ENCODE measurements around the gene RABGEF1. TPM values are rescaled to one million over a fixed set of nuclear protein-coding genes. Genes with fewer than 3 reads are reported as not detected.

The RABGEF1 gene
- total and polyA plus RNA-seq, 9 of the 15 experiments (the other 6 are each of a cell fraction or from before 2014, with no cell fraction given): 7.0 to 29.3 (median 20.5) TPM

DNA sequence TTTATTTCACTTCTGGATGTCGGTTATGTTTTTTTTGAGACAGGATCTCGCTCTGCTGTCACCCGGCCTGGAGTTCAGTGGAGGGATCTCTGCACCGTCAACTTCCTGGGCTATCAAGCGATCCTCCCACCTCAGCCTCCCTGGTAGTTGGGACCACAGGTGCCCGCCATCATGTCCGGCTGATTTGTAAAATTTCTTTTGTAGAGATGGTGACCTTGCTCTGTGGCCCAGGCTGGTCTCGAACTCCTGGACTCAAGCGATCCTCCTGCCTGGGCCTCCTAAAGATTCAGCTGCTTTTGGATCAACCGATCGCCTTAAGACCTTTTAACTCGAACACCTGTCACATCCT lies 606 bp upstream of the RABGEF1 start:
- Histone ChIP-seq H3K4me2 (ENCODE audit: insufficient read depth, low read length) (peak overlapping the region; percentile 81), H4K20me1 (replicated peaks; ENCODE audit: control insufficient read depth, insufficient read depth, low read length) (no peaks in the 10 kb centered on the region), H3K27me3 (ENCODE audit: control insufficient read depth in 2 of 2, insufficient read depth in 2 of 2, low read length in 2 of 2) (no peaks in the 10 kb centered on the region), H3K9me1 (ENCODE audit: control insufficient read depth, insufficient read depth, low read length) (no peaks in the 10 kb centered on the region), H3K36me3 (ENCODE audit: control insufficient read depth, insufficient read depth, low read length) (peaks cover 4% of the 10 kb centered on the region; the same call in 2 of the 3 replicates), H3K9me3 (replicated peaks; ENCODE audit: control insufficient read depth, insufficient read depth, low read depth, low read length) (peaks cover 5% of the 10 kb centered on the region; the same call in 1 of the 2 replicates), H3K4me1 (replicated peaks in 1 of 2; ENCODE audit: control insufficient read depth in 2 of 2, insufficient read depth in 2 of 2, low read length in 2 of 2) (peaks cover 2 to 32% of the 10 kb centered on the region in 2 experiments; a peak in 3 of 5 replicates), H3K4me3 (peak overlapping the region; percentile 72), H3K79me2 (ENCODE audit: control insufficient read depth, insufficient read depth, low read length) (peaks cover 50% of the 10 kb centered on the region), H2AFZ (ENCODE audit: low read depth, low read length) (peak overlapping the region; percentile 68), H3K27ac (ENCODE audit: extremely low read depth, low read depth, low read length) (peak overlapping the region; percentile 80), H3K9ac (ENCODE audit: insufficient read depth in 1 of 2, low read depth in 2 of 2, low read length in 2 of 2) (peak overlapping the region; percentile 79 to 95)
- under 1% methylated on average over 12 of the region's 12 CpGs for WGBS (ENCODE audit: insufficient coverage, low coverage, missing lambda C conversion rate)
- ATAC-seq (peak; percentile 2), DNase-seq (ENCODE audit: extremely low read depth in 1 of 4, low spot score in 3 of 4) (peak in 1 of 4 experiments; percentile 47), FAIRE-seq (peak; percentile 63)
- in situ Hi-C loops (cut with MboI) (no loop called here), intact Hi-C loops (cut with micrococcal nuclease) (loop anchor here (5.0 to 10.0 kb wide), 2 partner anchors 185 to 257 kb away; partner anchors contain the start of genes SBDS and TYW1)
- POLR2A ChIA-PET: interaction anchor here (0.6 to 1.6 kb wide), 10 partner anchors 8 to 625 kb away, joined by 3 to 9 read pairs (median 4); no protein-coding TSS in a partner anchor
- CTCF ChIA-PET (ENCODE audit: low intra/inter-chr PET ratio): interaction anchor here (0.6 kb wide), 1 partner anchor 136 kb away, joined by 3 read pairs; no protein-coding TSS in a partner anchor
- TSS peak; percentile 95 for BruUV-seq (replicated peaks)
- no peak for TF ChIP-seq NR2C1 (IDR thresholded peaks at IDR 0.05)
- TF ChIP-seq NR2C1 (tag; IDR thresholded peaks at IDR 0.05): no peak
- TF ChIP-seq SMARCE1 (IDR thresholded peaks at IDR 0.05): 0 out of 2 replicates have a peak, but pooled peaks have one; percentile 30
- TF ChIP-seq RCOR1 (IDR thresholded peaks at IDR 0.05; ENCODE audit: borderline replicate concordance in 1 of 2, low read depth in 2 of 2, low read length in 2 of 2): peak in 1 of 2 experiments; percentile 31; a peak in 1 of 4 replicates
- TF ChIP-seq, protein P1, sequence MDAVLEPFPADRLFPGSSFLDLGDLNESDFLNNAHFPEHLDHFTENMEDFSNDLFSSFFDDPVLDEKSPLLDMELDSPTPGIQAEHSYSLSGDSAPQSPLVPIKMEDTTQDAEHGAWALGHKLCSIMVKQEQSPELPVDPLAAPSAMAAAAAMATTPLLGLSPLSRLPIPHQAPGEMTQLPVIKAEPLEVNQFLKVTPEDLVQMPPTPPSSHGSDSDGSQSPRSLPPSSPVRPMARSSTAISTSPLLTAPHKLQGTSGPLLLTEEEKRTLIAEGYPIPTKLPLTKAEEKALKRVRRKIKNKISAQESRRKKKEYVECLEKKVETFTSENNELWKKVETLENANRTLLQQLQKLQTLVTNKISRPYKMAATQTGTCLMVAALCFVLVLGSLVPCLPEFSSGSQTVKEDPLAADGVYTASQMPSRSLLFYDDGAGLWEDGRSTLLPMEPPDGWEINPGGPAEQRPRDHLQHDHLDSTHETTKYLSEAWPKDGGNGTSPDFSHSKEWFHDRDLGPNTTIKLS (IDR thresholded peaks at IDR 0.05; ENCODE audit: borderline replicate concordance, low read depth): peak; percentile 66; the same call in 1 of the 2 replicates
- TF ChIP-seq TAF15 (IDR thresholded peaks at IDR 0.05; ENCODE audit: low read depth, low read length): no peak
- TF ChIP-seq, protein P2, sequence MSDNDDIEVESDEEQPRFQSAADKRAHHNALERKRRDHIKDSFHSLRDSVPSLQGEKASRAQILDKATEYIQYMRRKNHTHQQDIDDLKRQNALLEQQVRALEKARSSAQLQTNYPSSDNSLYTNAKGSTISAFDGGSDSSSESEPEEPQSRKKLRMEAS (CRISPR knock-in tag; IDR thresholded peaks at IDR 0.05): no peak
- no peak for TF ChIP-seq XRCC4 (IDR thresholded peaks at IDR 0.05; ENCODE audit: extremely low read depth, insufficient read depth, insufficient read length)
- TF ChIP-seq TEAD1 (CRISPR knock-in tag; IDR thresholded peaks at IDR 0.05): 0 out of 4 replicates have a peak, but pooled peaks of 1 of the 2 experiments have one; percentile 24
- peak; percentile 47; the same call in 1 of the 2 replicates for TF ChIP-seq CBFB (CRISPR knock-in tag; IDR thresholded peaks at IDR 0.05)
- TF ChIP-seq BCOR (IDR thresholded peaks at IDR 0.05): peak; percentile 75; the same call in 1 of the 2 replicates
- TF ChIP-seq THRAP3 (IDR thresholded peaks at IDR 0.05; ENCODE audit: borderline replicate concordance): no peak
- 0 out of 2 replicates have a peak, but pooled peaks have one; percentile 20 for TF ChIP-seq GTF2E2 (tag; IDR thresholded peaks at IDR 0.05)
- TF ChIP-seq DPF2 (IDR thresholded peaks at IDR 0.05): peak; percentile 13; the same call in 1 of the 2 replicates
- 0 out of 2 replicates have a peak, but pooled peaks have one; percentile 49 for TF ChIP-seq SREBF2 (CRISPR knock-in tag; IDR thresholded peaks at IDR 0.05)
- TF ChIP-seq ZNF121 (CRISPR knock-in tag; conservative IDR thresholded peaks at IDR 0.05): peak; percentile 53; the same call in 1 of the 2 replicates
- peak; percentile 92 for TF ChIP-seq ADNP (tag; IDR thresholded peaks at IDR 0.05)
- no peak for TF ChIP-seq ZKSCAN3 (CRISPR knock-in tag; IDR thresholded peaks at IDR 0.05)
- peak; percentile 11; the same call in 1 of the 2 replicates for TF ChIP-seq SMARCA4 (IDR thresholded peaks at IDR 0.05)
- TF ChIP-seq SMARCC2 (IDR thresholded peaks at IDR 0.05; ENCODE audit: low read depth): 0 out of 2 replicates have a peak, but pooled peaks have one; percentile 45
- 0 out of 2 replicates have a peak, but pooled peaks have one; percentile 7 for TF ChIP-seq ZNF263 (CRISPR knock-in tag; IDR thresholded peaks at IDR 0.05; ENCODE audit: borderline replicate concordance)
- 0 out of 2 replicates have a peak, but pooled peaks have one; percentile 64 for TF ChIP-seq NR1H2 (CRISPR knock-in tag; IDR thresholded peaks at IDR 0.05)
- TF ChIP-seq TAF1 (IDR thresholded peaks at IDR 0.05; ENCODE audit: control insufficient read depth, extremely low read depth, insufficient read depth, low read length, severe bottlenecking): no peak
- TF ChIP-seq LEF1 (IDR thresholded peaks at IDR 0.05): 0 out of 2 replicates have a peak, but pooled peaks have one; percentile 33
